Activated CD8-positive, alpha-beta T cell treated with anti-CD3 and anti-CD28 coated beads for 36 hours (primary cell): Measurements from ENCODE around the gene KAZN. TPM values are rescaled to one million over a fixed set of nuclear protein-coding genes. Genes with fewer than 3 reads are reported as not detected.

Experiments used
- ATAC-seq: fragments of 200-7000 bp; cut with Tn5 transposase; one replicate; pipeline ENCODE4 v1.10.0; 2021; ENCODE audit warnings: mild to moderate bottlenecking, moderate library complexity
- CTCF ChIA-PET: fragments of 350-600 bp; sonication (Branson Sonifier 250); formaldehyde crosslinking; loops from one replicate; lab custom pipeline; 2021; ENCODE audit warnings: antibody characterized with exemption; lab: Charles Lee
- POLR2A ChIA-PET: fragments of 350-600 bp; sonication (Branson Sonifier 250); formaldehyde crosslinking; loops from one replicate; lab custom pipeline; 2021; ENCODE audit warnings: antibody characterized with exemption; lab: Charles Lee
- DNase-seq: peaks from one replicate; pipeline ENCODE4 v3.0.0-alpha.2; 2020
- H3K27ac Mint-ChIP-seq: one replicate; pipeline ENCODE4 v1.8.0; 2021; ENCODE audit warnings: mild to moderate bottlenecking, mixed read lengths
- H3K27me3 Mint-ChIP-seq: one replicate; pipeline ENCODE4 v1.8.0; 2021; ENCODE audit warnings: mixed read lengths
- H3K36me3 Mint-ChIP-seq: one replicate; pipeline ENCODE4 v1.8.0; 2021; ENCODE audit warnings: low read depth, mixed read lengths
- H3K4me1 Mint-ChIP-seq: one replicate; pipeline ENCODE4 v1.8.0; 2021; ENCODE audit warnings: low read depth, mixed read lengths
- H3K4me3 Mint-ChIP-seq: one replicate; pipeline ENCODE4 v1.8.0; 2021; ENCODE audit warnings: mild to moderate bottlenecking, moderate library complexity, mixed read lengths
- H3K9me3 Mint-ChIP-seq: one replicate; pipeline ENCODE4 v1.8.0; 2021; ENCODE audit warnings: mixed read lengths
- CTCF ChIP-seq: fragments of 200-600 bp; IDR thresholded peaks from one replicate; pipeline ENCODE4 v1.8.0; 2022; ENCODE audit warnings: antibody characterized with exemption, mild to moderate bottlenecking
- intact Hi-C: fragments of 100-400 bp; cut with micrococcal nuclease; formaldehyde crosslinking; loops from one replicate; pipeline ENCODE4 v1.10.0; 2022
- total RNA-seq, 2 experiments: library from RNA; stranded (reverse); gene quantifications; one replicate each; pipeline ENCODE4 v1.2.3, GENCODE V29; 2021

The KAZN gene
- total RNA-seq, 2 experiments from 2014 or later = 1.7 to 1.9 TPM

GRCh38 chr1:14924455-14925331 lies 326.2 kb downstream of the KAZN start:
- ATAC-seq = peak; percentile 50
- ChIA-PET POLR2A (no interaction called here), CTCF (no interaction called here)
- no peak overlapping the region for H3K27ac Mint-ChIP-seq
- no peaks in the 10 kb centered on the region for H3K9me3 Mint-ChIP-seq
- H3K4me3 Mint-ChIP-seq = peak overlapping the region; percentile 60
- DNase-seq = peak; percentile 17
- H3K27me3 Mint-ChIP-seq = peaks cover 43% of the 10 kb centered on the region
- H3K4me1 Mint-ChIP-seq = peaks cover 7% of the 10 kb centered on the region
- no peaks in the 10 kb centered on the region for H3K36me3 Mint-ChIP-seq
- TF ChIP-seq CTCF = no peak
- intact Hi-C loops = no loop called here

- CTCF ChIA-PET = no interaction called here
- intact Hi-C loops = no loop called here
Observed at GRCh38 chr1:14925336-14926136, 327.1 kb downstream of the KAZN start.

GRCh38 chr1:14926229-14926628 lies 327.7 kb downstream of the KAZN start:
- no peak for TF ChIP-seq CTCF
- Mint-ChIP-seq H3K27me3 (peaks cover 41% of the 10 kb centered on the region), H3K36me3 (no peaks in the 10 kb centered on the region), H3K4me3 (no peak overlapping the region), H3K27ac (no peak overlapping the region), H3K9me3 (no peaks in the 10 kb centered on the region), H3K4me1 (peaks cover 7% of the 10 kb centered on the region)
- ChIA-PET POLR2A (no interaction called here), CTCF (no interaction called here)
- no peak for DNase-seq
- ATAC-seq = no peak
- intact Hi-C loops = no loop called here

More at GRCh38 chr1:14925336-14926136, 327.1 kb downstream of the KAZN start:
- ATAC-seq (no peak), DNase-seq (no peak)
- Mint-ChIP-seq H3K9me3 (no peaks in the 10 kb centered on the region), H3K36me3 (no peaks in the 10 kb centered on the region), H3K4me3 (peak overlapping the region; percentile 60), H3K27ac (no peak overlapping the region), H3K27me3 (peaks cover 43% of the 10 kb centered on the region), H3K4me1 (peaks cover 7% of the 10 kb centered on the region)
- no peak for TF ChIP-seq CTCF
- POLR2A ChIA-PET = no interaction called here

DNA sequence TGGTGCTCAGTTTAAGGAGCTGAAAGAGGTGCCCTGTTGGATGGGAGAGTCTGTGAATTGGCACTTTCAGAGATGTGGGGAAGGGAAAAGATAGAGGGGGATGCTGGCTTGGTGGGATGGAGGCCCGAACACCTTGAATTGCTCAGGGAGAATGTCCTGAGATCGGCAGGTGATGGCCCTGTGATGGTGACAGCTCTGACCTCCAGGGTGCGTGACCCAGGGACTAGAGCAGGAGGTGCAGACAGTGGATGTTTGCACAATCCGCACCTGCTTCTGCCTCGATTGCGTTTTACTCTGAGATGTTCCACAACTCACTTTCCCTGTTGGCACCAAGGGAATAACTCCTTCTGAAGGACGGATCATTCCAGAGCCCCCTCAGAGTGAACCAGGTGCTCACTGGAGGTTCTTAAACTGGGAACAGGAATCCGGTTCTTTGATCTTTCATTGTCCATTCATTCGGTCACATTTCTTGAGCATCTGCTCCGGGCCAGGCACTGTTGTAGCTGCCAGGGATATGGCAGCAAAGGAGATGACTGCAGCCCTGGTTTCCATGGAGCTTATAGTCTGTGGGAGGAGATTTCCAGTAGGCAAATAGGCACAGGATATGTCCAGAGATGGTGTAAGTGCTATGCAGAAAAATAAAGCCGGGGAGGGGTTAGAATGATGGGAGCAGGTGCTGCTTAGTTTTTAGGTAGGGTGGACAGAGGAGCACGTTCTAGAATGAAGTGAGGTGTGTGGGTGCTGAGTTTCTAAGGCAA lies 328.5 kb downstream of the KAZN start:
- CTCF ChIA-PET = no interaction called here
- intact Hi-C loops = no loop called here

More for the DNA sequence above, 328.5 kb downstream of the KAZN start:
- H3K27ac Mint-ChIP-seq = no peak overlapping the region
- no peaks in the 10 kb centered on the region for H3K36me3 Mint-ChIP-seq
- TF ChIP-seq CTCF = no peak
- ATAC-seq = no peak
- no peak overlapping the region for H3K4me3 Mint-ChIP-seq
- POLR2A ChIA-PET = no interaction called here
- peaks cover 41% of the 10 kb centered on the region for H3K27me3 Mint-ChIP-seq
- no peak for DNase-seq
- H3K9me3 Mint-ChIP-seq = no peaks in the 10 kb centered on the region
- H3K4me1 Mint-ChIP-seq = peaks cover 7% of the 10 kb centered on the region
